ENCODE measurements around the gene PPP2R3C.
"Not testable (repeated sequence)": the region's sequence is repeated elsewhere in the genome, so short reads cannot be mapped to it uniquely, and the experiment has no call there.

Gene PPP2R3C

DNA sequence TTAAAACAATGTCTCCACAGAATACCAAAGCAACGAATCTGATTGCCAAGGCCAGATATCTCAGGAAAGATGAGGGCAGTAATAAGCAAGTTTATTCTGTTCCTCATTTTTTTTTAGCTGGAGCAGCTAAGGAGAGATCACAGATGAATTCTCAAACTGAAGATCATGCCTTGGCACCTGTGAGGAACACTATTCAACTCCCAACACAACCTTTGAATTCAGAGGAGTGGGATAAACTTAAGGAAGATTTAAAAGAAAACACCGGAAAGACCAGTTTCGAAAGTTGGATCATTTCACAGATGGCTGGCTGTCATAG is 1.6 kb upstream of the PPP2R3C start:
- no peak for DNase-seq

- DNase-seq: peak in 1 of 2 experiments; percentile 3
These were observed 1.1 kb upstream of the PPP2R3C start for GRCh38 chr14:35122696-35123387.

- no peak for DNase-seq
These were observed 534 bp downstream of the PPP2R3C start for GRCh38 chr14:35121026-35121886.

DNA sequence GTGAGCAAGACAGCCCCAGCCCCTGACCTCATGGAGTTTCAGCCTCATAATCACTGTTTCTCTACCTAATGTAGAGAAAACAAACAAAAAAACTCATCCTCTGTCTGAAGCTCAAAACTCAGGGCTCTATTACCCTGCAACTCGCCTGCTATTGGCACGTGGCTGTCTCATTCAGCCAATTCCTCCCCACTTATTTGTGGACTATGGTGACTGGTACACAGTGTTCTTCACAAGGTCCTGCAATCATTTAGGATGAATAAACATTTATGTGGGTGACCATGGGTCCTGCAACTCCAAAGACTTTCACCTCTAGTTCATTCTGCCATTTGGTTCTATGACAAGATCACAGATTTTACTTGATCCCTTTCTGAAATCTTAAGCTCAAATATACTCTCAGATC is 4.7 kb downstream of the PPP2R3C start:
- DNase-seq: no peak

DNA sequence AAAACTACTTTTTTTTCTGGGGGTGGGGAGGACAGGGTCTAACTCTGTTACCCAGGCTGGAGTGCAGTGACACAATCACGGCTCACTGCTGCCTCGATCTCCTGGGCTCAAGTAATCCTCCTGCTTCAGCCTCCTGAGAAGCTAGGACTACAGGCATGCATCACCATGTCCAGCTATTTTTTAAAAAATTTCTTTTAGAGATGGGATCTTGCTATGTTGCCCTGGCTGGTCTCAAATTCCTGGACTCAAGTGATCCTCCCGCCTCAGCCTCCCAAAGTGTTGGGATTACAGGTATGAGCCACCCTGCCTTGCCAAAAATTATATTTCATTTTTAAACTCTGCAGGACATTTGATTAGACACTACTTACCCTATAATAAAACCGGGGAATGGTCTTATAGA is 5.5 kb downstream of the PPP2R3C start:
- DNase-seq: no peak

DNA sequence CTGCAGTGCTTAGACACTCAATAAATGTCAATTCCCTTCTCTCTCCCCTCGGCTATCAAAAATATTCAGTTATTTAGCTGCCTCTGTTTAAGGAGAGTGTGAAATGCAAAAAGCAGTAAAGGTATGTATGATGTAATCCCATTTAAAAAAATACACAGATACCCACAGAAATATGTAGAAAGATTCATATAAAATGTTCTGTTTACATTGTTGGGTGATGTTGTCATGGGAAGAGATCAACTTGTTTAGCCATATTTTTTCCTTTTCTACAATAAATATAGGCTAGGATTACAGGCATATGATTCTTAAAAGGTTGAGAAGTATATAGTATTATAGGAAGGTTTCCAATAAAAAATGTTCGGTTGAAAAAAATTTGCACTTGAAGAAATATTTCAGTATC is 7.8 kb downstream of the PPP2R3C start:
- DNase-seq: no peak

- no peak for DNase-seq
These were observed 8.4 kb downstream of the PPP2R3C start for GRCh38 chr14:35113308-35113950.

GRCh38 chr14:35112641-35113040 is 9.1 kb downstream of the PPP2R3C start:
- DNase-seq: no peak

- DNase-seq: no peak
These were observed 13.9 kb downstream of the PPP2R3C start for GRCh38 chr14:35107866-35108265.

- not testable (repeated sequence) for DNase-seq
These were observed 27.1 kb downstream of the PPP2R3C start for GRCh38 chr14:35094645-35095044.

GRCh38 chr14:35088514-35088913 is 33.3 kb downstream of the PPP2R3C start:
- no peak for DNase-seq

DNA sequence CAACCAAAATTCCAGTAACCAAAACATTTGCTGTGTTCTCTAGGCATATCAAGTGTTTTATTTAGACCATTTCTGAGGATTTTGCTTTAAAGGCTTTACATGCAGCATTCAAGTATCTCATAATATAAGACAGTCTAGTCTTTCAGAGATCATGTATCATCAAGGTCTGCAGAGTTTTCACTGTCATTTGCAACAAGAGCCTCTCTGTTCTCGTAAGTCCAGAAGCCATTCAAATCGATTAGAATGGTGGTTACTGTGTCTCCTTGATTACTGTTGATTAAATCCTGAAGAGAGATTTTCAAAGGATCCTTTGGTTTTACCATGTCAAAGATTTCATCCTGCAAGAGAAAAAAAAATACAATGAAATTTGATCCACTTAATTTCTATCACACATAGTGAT is 36.3 kb downstream of the PPP2R3C start:
- no peak for DNase-seq

GRCh38 chr14:35083530-35084150 is 38.1 kb downstream of the PPP2R3C start:
- DNase-seq: no peak

GRCh38 chr14:35079742-35080141 is 42.0 kb downstream of the PPP2R3C start:
- DNase-seq: no peak

GRCh38 chr14:35078082-35078481 is 43.7 kb downstream of the PPP2R3C start:
- DNase-seq: no peak

- no peak for DNase-seq
These were observed 48.3 kb downstream of the PPP2R3C start for GRCh38 chr14:35073486-35073885.

- DNase-seq: no peak
These were observed 49.6 kb downstream of the PPP2R3C start for GRCh38 chr14:35072226-35072625.

- no peak for DNase-seq
These were observed 53.4 kb downstream of the PPP2R3C start for GRCh38 chr14:35068238-35069012.

DNA sequence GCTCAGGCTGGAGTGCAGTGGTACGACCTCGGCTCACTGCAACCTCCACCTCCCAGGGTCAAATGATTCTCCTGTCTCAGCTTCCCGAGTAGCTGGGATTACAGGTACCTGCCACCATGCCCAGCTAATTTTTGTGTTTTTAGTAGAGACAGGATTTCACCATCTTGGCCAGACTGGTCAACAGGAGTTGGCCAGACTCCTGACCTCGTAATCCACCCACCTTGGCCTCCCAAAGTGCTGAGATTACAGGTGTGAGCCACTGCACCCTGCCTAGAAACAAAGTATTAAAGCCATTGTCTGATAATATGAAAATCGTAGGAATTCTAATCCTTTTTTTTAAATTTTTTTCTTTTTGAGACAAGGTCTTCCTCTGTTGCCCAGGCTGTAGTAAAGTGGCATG is 56.1 kb downstream of the PPP2R3C start:
- not testable (repeated sequence) for DNase-seq

DNA sequence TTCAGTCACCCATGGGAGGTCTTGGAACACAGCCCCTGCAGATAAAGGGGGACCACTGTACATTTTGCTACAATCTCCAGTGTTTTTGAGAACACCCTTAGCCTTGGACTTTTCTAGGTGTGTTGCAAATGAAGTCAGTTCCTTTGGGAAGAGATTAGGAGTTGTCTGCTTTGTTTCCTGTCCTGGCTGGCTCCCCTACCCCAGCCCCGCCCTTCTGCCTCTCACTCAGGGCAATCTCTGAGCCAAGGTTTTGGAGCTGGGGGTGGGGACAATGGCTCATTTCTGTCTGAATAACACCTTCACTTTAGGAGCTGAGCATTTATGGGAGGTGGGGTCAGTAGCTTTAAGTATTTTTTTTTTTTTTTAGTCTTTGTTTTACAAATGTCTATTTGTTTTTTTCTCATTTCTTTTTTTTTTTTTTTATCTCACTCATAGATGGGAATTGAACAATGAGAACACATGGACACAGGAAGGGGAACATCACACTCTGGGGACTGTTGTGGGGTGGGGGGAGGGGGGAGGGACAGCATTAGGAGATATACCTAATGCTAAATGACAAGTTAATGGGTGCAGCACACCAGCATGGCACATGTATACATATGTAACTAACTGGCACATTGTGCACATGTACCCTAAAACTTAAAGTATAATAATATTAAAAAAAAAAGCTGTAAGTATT is 60.5 kb downstream of the PPP2R3C start:
- not testable (repeated sequence) for DNase-seq

GRCh38 chr14:35052637-35053036 is 69.2 kb downstream of the PPP2R3C start:
- DNase-seq: no peak

- no peak for DNase-seq
These were observed 70.0 kb downstream of the PPP2R3C start for GRCh38 chr14:35051796-35052195.
